Stimulated activated CD4-positive, alpha-beta T cell treated with anti-CD3 and anti-CD28 coated beads, Interleukin-1b, Interleukin-23, amount 100 ng/mL, for 4 hours (primary cell): Measurements from ENCODE around the gene PHAF1.
A peak's percentile ranks its signal among the peaks of the same experiment; 100 is the strongest.

Source experiments
- DNase-seq, 2 donors: peaks; one replicate each; pipeline ENCODE4 v3.0.0-alpha.2; 2020; ENCODE audit warnings: low read depth in 2 of 2

PHAF1 gene

GRCh38 chr16:67163164-67163998 is 53.6 kb downstream of the PHAF1 start:
- DNase-seq, result no peak

- DNase-seq, result no peak
Measured at GRCh38 chr16:67163999-67164558, 54.3 kb downstream of the PHAF1 start.

GRCh38 chr16:67164599-67165061 is 54.9 kb downstream of the PHAF1 start, which contains the start of gene HSF4:
Gene HSF4 (plus strand): TSS chr16:67164745. CDS start chr16:67164812, 67 bp downstream.
- no peak for DNase-seq

GRCh38 chr16:67165121-67166078 is 55.7 kb downstream of the PHAF1 start:
- DNase-seq, result no peak

- DNase-seq, result no peak
Measured at GRCh38 chr16:67166110-67166547, 56.4 kb downstream of the PHAF1 start.

- no peak for DNase-seq
Measured at GRCh38 chr16:67166598-67167168, 56.9 kb downstream of the PHAF1 start.

- DNase-seq, result no peak
Measured at GRCh38 chr16:67167588-67167987, 57.8 kb downstream of the PHAF1 start.

- DNase-seq, result no peak
Measured at GRCh38 chr16:67169011-67169451, 59.3 kb downstream of the PHAF1 start.

- DNase-seq, result no peak
Measured at GRCh38 chr16:67169642-67170167, 60.0 kb downstream of the PHAF1 start.

GRCh38 chr16:67170168-67170948 is 60.6 kb downstream of the PHAF1 start, which contains the start of gene NOL3:
Gene NOL3 (plus strand): TSS chr16:67170538.
- no peak for DNase-seq

GRCh38 chr16:67170949-67171649 is 61.4 kb downstream of the PHAF1 start:
- no peak for DNase-seq

- no peak for DNase-seq
Measured at GRCh38 chr16:67173323-67173722, 63.6 kb downstream of the PHAF1 start.

- peak in 1 of 2 donors; percentile 48 for DNase-seq
Measured at GRCh38 chr16:67173808-67174705, 64.3 kb downstream of the PHAF1 start.

GRCh38 chr16:67174706-67175231 is 65.0 kb downstream of the PHAF1 start:
- DNase-seq, result no peak

- DNase-seq, result no peak
Measured at GRCh38 chr16:67176662-67177061, 66.9 kb downstream of the PHAF1 start.

- no peak for DNase-seq
Measured at GRCh38 chr16:67177743-67178699, 68.3 kb downstream of the PHAF1 start.

- DNase-seq, result no peak
Measured at GRCh38 chr16:67179421-67180080, 69.8 kb downstream of the PHAF1 start.
